Measurements from ENCODE around the gene UBA3.
A peak's percentile ranks its signal among the peaks of the same experiment; 100 is the strongest.

Gene UBA3

GRCh38 chr3:69097407-69098086 lies 17.4 kb upstream of the UBA3 start:
- no peak for DNase-seq

- DNase-seq, result no peak
Observed at GRCh38 chr3:69096299-69096698, 16.1 kb upstream of the UBA3 start.

GRCh38 chr3:69095636-69096035 lies 15.5 kb upstream of the UBA3 start:
- no peak for DNase-seq

GRCh38 chr3:69094467-69095205 lies 14.5 kb upstream of the UBA3 start:
- no peak for DNase-seq

GRCh38 chr3:69092030-69092516 lies 11.9 kb upstream of the UBA3 start:
- no peak for DNase-seq

- no peak for DNase-seq
Observed at GRCh38 chr3:69091389-69092029, 11.3 kb upstream of the UBA3 start.

- no peak for DNase-seq
Observed at GRCh38 chr3:69090021-69090420, 9.9 kb upstream of the UBA3 start.

- no peak for DNase-seq
Observed at GRCh38 chr3:69088063-69088462, 7.9 kb upstream of the UBA3 start.

GRCh38 chr3:69087030-69087791 lies 7.0 kb upstream of the UBA3 start:
- DNase-seq, result no peak

GRCh38 chr3:69085833-69086722 lies 5.9 kb upstream of the UBA3 start:
- no peak for DNase-seq

GRCh38 chr3:69085168-69085832 lies 5.1 kb upstream of the UBA3 start:
- no peak for DNase-seq

- DNase-seq, result peak; percentile 56
Observed at GRCh38 chr3:69084326-69085167, 4.4 kb upstream of the UBA3 start, which contains the start of gene ARL6IP5. Gene ARL6IP5, plus strand, starts transcription at chr3:69084937. Its CDS starts 111 bp downstream, at chr3:69085048.

GRCh38 chr3:69082805-69083204 lies 2.6 kb upstream of the UBA3 start:
- no peak for DNase-seq

GRCh38 chr3:69082361-69082760 lies 2.2 kb upstream of the UBA3 start:
- no peak for DNase-seq

- no peak for DNase-seq
Observed at GRCh38 chr3:69081583-69082262, 1.6 kb upstream of the UBA3 start.

- no peak for DNase-seq
Observed at GRCh38 chr3:69079269-69080159, 651 bp downstream of the UBA3 start.

GRCh38 chr3:69072928-69073327 lies 7.2 kb downstream of the UBA3 start:
- DNase-seq, result no peak

GRCh38 chr3:69066121-69066520 lies 14.0 kb downstream of the UBA3 start:
- DNase-seq, result no peak
